Right cardiac atrium (tissue), 5 donors: ENCODE data around the gene MAT1A. TPM values are rescaled to one million over a fixed set of nuclear protein-coding genes. Genes with fewer than 3 reads are reported as not detected.
A peak's percentile ranks its signal among the peaks of the same experiment; 100 is the strongest.

ENCODE experiments used
- ATAC-seq, 2 donors: fragments of 200-7000 bp; cut with Tn5 transposase; one replicate each; pipeline versions ENCODE4 v1.8.0 to v1.9.1; 2020; ENCODE audit warnings: moderate library complexity in 2 of 2, mild to moderate bottlenecking in 1 of 2
- DNase-seq, 3 donors: peaks; one replicate each; pipeline ENCODE4 v3.0.0-alpha.2; 2020
- H3K27ac ChIP-seq: one replicate; pipeline ENCODE4 v1.5.1; 2013; ENCODE audit warnings: mild to moderate bottlenecking, low read length, control low read depth, moderate library complexity
- H3K27me3 ChIP-seq: one replicate; pipeline ENCODE4 v1.6.1; 2013; ENCODE audit not compliant: control insufficient read depth, insufficient read depth
- H3K4me1 ChIP-seq: one replicate; pipeline ENCODE4 v1.6.1; 2013; ENCODE audit warnings: low read length; ENCODE audit not compliant: control insufficient read depth, insufficient read depth
- H3K4me3 ChIP-seq: one replicate; pipeline ENCODE4 v1.5.1; 2013; ENCODE audit warnings: low read length, control low read depth
- H3K9me3 ChIP-seq: one replicate; pipeline ENCODE4 v1.6.1; 2013; ENCODE audit warnings: low read length; ENCODE audit not compliant: control insufficient read depth
- WGBS: extraction: QIAGEN DNeasy Blood & Tissue Kit; methylation state at CpG from one replicate; pipeline ENCODE4 v1.1.7; 2013; 5-methylcytosine and 5-hydroxymethylcytosine counted together
- intact Hi-C, 4 donors: fragments of 100-400 bp; cut with DNase I; formaldehyde crosslinking; loops; one replicate each; pipeline versions ENCODE4 v1.11.0 to v1.14.0; 2022 to 2023
- polyA plus RNA-seq: library from polyadenylated mRNA; stranded (reverse); fragments of 200-250 nt; gene quantifications from one replicate; pipeline ENCODE4 v1.2.3, GENCODE V29; 2013
- total RNA-seq, 4 donors: library from RNA; stranded (reverse); fragmentation: NEBNext Ultra II Directional; extraction: Animal tissue kit (Norgen Biotek cat#: 25700); gene quantifications; one replicate each; pipeline ENCODE4 v1.2.1, GENCODE V29; 2021
- donor health status: healthy with polysubstance abuse.
- donor health status: DM: no; HTN: yes; CAD: no.
- donor health status: DM: no; HTN: no; CAD: no.
- donor health status: DM: no; HTN: yes; CAD: no; lungs with severe emphysema.
- donor health status: DM: yes; HTN: yes; CAD: no.

The MAT1A gene
- total and polyA plus RNA-seq, 5 donors: 0.09 to 0.25 (median 0.16) TPM; not detected in 1

DNA sequence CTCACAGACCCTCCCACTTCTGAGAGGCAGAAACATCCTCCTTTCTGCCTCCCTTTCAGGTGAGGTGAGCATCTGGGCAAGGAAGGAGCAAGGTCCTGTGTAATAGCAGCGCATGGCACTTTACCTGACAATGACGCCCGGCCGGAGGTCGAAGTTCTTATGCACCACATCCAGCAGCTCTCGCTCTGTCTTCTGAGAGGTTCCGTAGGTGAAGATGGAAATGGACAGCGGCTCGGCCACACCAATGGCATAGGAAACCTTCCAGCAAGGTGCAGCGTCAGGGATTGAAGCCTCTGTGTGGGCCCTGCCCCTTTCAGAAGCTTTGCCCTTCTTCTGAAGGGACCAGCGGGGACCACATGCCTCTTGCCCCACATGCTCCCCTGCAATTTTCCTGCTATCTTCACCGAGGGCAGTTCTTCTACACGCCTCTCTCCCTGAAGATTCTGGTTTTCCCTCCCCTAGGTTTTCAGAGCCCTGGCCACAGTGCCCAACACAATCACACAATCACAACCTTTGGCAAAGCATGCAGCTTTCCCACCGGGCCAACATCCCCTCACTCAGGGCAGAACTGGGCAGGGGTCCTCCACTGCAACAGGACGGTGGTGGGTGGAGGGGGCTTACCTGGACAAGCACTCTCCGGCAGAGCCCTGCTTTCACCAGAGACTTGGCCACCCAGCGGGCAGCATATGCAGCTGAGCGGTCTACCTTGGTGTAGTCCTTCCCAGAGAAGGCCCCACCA is 14.9 kb downstream of the MAT1A start:
- intact Hi-C loops: no loop called here
- peaks cover 3% of the 10 kb centered on the region for H3K4me1 ChIP-seq
- H3K9me3 ChIP-seq: no peaks in the 10 kb centered on the region
- H3K4me3 ChIP-seq: no peak overlapping the region
- H3K27me3 ChIP-seq: no peaks in the 10 kb centered on the region
- 88% methylated on average over 18 of the region's 18 CpGs for WGBS
- ATAC-seq (no peak), DNase-seq (no peak)
- no peak overlapping the region for H3K27ac ChIP-seq

DNA sequence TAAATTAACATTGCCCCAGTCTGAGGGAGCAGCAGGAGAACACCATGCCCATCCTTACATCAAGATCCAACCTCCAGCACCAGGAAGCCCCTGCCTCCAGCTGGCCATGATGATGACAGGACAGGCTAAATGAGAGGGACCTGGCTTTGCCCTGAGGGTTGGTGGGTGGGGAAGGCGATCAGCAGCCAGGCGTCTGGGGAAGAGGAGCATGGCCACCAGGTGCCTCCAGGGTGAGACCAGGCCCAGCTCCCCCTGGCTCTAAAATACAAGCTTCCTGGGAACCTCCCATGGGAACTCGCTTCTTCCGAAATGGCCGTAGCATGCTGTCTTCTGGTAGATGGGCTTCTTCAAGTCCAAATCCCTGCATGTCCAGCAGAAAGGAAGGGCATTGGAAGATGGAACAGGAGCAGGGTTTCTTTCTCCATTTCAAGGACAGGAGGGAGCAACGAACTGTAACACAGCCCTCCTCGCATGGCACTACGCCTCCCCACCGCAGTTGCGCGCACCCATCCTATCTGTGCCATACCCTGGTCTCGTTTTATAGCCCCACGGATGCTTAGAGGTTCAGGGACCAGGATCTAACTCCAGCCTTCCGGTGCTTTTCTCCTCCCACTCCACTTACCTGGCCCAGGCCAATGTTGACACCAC is 15.8 kb downstream of the MAT1A start:
- DNase-seq: no peak
- no peaks in the 10 kb centered on the region for H3K9me3 ChIP-seq
- no peak for ATAC-seq
- no peaks in the 10 kb centered on the region for H3K27me3 ChIP-seq
- 85% methylated on average over 14 of the region's 14 CpGs for WGBS
- H3K4me1 ChIP-seq: peaks cover 3% of the 10 kb centered on the region
- intact Hi-C loops: no loop called here
- no peak overlapping the region for H3K4me3 ChIP-seq
- H3K27ac ChIP-seq: no peak overlapping the region

DNA sequence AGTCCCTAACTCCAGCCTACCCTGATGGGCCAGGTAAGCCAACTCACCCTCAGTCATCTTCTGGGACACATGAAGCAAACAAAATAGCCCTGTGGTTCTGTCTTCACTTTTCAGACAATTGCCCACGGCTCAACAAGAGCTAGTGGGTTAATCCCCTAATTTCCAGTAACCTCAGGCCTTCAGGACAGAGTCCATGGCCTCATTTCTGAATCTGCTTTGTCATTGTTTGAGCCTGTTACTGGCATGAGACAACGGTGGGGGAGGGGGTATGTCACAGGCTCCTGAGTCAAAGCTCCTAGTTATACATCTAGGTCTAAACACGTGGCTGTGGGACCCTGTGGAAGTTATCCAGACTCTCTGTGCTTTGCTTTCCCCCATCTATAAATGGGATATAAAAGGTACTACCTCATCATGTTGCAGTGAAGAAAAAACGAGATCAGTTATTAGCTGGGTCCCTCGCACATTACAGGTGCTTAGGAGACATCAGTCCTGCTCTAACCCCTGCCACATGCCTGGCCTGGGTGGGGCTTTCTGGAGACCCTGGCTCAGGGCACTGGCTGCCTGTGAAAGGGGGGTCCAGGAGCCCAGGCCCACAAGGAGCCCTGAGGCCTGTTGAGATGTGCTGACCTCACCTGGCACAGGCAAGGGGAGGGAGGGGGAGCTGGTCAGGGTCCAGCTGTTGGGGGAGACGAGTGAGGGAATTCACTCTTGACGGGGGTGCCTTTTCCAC is 16.5 kb downstream of the MAT1A start:
- H3K4me1 ChIP-seq: peaks cover 3% of the 10 kb centered on the region
- no peaks in the 10 kb centered on the region for H3K27me3 ChIP-seq
- ATAC-seq (no peak), DNase-seq (no peak)
- H3K27ac ChIP-seq: no peak overlapping the region
- H3K4me3 ChIP-seq: no peak overlapping the region
- WGBS: 75% methylated on average over 7 of the region's 7 CpGs
- intact Hi-C loops: no loop called here
- no peaks in the 10 kb centered on the region for H3K9me3 ChIP-seq

DNA sequence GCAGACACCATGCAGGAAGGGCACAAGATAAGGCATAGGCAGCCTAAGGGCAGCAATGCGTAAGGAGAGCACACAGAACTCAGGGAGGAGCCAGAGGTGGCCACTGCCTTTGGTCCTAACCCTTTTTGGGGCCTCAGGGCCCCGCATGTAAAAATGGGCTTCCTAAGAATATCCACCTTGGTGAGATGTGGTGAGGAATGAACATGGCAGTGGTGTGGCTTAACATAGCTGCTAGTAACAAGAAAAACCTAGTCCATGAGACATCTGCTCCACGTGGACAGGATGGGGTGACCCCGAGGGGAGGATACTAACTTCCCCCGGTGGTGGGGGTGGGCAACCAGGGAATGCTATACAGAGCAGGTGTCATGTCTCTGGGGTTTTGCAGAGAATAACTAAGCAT is 18.0 kb downstream of the MAT1A start:
- intact Hi-C loops: no loop called here
- ATAC-seq (no peak), DNase-seq (no peak)
- Histone ChIP-seq H3K4me3 (no peak overlapping the region), H3K4me1 (no peaks in the 10 kb centered on the region), H3K27ac (no peak overlapping the region), H3K27me3 (no peaks in the 10 kb centered on the region), H3K9me3 (no peaks in the 10 kb centered on the region)
- WGBS: 79% methylated on average over 5 of the region's 5 CpGs

DNA sequence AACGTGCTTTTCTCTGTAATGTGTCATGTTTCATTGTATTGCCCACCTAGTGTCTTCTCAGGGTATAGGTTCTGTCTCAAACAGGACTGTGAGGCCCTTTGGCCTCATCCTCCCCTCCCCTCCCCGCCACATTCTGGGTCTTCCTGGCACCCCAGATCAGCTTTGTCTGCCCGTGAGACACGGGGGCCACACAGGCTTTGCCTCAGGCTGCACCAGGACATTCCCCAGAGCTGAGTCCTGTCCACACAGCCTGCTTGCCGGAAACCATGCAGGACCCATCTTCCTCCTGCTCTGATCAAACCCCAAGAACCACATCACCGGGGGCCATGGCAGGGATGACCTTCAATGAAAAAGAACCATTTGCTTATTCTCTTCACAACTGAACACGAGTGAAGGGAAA is 18.6 kb downstream of the MAT1A start:
- peaks cover under 1% of the 10 kb centered on the region for H3K4me1 ChIP-seq
- no peaks in the 10 kb centered on the region for H3K9me3 ChIP-seq
- H3K4me3 ChIP-seq: no peak overlapping the region
- no peak overlapping the region for H3K27ac ChIP-seq
- ATAC-seq (no peak), DNase-seq (no peak)
- intact Hi-C loops: no loop called here
- 89% methylated on average over 7 of the region's 7 CpGs for WGBS
- no peaks in the 10 kb centered on the region for H3K27me3 ChIP-seq

DNA sequence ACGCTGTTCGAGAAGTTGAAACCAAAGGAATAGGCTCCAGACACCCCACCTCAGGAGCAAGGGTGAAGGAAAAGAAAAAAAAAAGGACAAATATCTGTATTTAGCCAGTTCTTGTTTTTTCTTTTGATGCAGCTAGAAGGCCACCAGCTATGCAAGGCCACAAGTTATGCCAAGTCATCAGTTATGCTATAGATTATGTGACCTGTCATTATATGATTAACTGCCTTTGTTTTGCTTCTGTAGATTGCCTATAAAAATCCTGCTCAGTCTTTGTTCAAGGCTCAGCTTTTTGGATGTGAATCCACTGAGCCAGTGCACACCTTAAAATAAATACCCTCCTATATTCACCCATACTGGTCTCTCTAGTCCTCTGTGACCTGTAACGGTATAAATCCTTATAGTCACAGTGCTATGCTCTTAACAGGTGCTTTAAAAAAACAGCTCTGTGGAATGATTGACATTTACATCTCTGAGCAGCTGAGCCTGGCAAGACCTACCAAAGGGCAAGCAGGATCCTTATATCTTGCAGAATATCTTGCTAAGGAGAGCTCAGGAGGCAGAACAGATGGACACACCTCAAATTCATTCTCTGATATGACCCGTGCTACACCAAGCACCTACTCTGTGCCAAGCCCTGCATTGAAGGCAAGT is 20.4 kb downstream of the MAT1A start:
- no peaks in the 10 kb centered on the region for H3K27me3 ChIP-seq
- no peaks in the 10 kb centered on the region for H3K9me3 ChIP-seq
- peaks cover 1% of the 10 kb centered on the region for H3K4me1 ChIP-seq
- WGBS: 48% methylated on average over 4 of the region's 4 CpGs
- no peak overlapping the region for H3K27ac ChIP-seq
- H3K4me3 ChIP-seq: no peak overlapping the region
- ATAC-seq: no peak
- DNase-seq: no peak
- intact Hi-C loops: no loop called here

DNA sequence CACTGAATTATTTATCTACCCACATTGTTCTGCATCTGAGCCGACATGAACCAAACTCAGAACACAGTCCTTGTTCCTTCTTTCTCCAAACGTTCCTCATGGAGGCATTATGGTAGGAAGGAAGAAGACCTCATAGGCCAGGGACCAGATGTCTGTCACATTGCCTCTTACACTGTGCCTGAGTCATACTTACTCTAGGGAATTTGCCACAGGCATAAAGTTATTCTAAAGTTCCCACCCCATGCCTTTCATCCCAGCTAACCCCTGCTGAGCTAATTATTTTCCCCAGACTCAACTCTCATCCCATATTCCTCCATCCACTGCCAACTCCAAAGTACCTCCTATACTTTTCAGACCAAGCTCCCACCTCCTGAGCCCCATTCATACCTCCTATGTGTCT is 21.2 kb downstream of the MAT1A start:
- ATAC-seq (no peak), DNase-seq (no peak)
- 59% methylated on average over 2 of the region's 2 CpGs for WGBS
- intact Hi-C loops: no loop called here
- Histone ChIP-seq H3K9me3 (no peaks in the 10 kb centered on the region), H3K4me1 (peaks cover 1% of the 10 kb centered on the region), H3K27ac (no peak overlapping the region), H3K27me3 (no peaks in the 10 kb centered on the region), H3K4me3 (no peak overlapping the region)

DNA sequence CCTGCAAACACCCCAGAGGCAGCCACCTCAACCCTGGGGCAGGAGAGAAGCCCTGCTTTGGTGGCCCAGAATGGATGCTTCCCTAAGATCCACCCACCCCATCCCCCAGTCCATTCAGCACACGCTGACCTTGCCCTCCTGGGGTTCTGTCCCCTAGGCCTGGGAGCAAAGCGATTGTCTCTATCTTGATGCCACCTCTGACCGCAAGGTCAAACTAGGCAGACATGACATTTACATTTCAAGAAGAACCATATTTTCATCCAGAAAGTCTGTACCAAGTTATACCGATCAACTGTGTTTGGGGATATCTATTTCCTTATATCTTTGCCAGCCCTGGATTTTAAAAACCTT is 23.0 kb downstream of the MAT1A start:
- Histone ChIP-seq H3K9me3 (no peaks in the 10 kb centered on the region), H3K4me1 (peaks cover 1% of the 10 kb centered on the region), H3K4me3 (no peak overlapping the region), H3K27me3 (no peaks in the 10 kb centered on the region), H3K27ac (no peak overlapping the region)
- intact Hi-C loops: no loop called here
- ATAC-seq (no peak), DNase-seq (peak in 1 of 3 donors; percentile 44)
- 86% methylated on average over 4 of the region's 4 CpGs for WGBS

DNA sequence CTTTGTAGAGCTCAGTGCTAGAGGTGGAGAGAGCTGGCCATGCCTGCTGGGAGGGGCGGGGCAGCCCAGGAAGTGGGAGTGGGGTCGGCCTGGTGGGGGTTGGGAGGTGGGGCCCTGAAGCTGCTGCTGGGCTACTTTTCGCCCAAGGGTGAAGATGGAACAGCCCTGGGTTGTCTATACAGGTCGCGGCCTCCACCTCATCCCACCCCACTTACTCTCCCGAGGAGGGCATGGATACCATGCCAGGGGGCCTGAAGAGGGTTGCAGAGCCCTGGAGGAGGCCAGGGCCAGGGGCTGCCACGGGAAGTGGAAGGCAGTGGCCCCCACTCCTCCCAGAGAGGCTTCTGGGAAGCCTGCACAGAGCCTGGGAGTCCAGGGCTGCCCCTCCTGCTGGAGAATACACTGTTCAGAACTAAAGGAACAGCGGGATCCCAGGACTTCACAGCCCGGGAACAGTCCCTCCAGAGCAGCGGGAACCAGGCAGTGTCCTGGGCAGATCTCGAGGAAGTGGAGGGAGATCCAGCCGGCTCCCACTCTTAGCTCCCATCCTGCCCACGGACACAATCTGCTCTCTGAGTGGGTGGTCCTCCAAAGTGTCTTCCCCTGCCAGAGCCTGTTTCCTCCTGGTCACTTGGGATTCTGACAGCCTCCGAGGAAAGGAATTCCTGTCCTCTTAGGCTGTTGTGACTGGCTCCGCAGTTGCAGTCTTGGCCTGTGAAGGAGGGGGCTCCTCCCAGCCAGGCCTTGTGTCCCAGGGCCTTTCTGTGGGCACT is 23.5 kb downstream of the MAT1A start:
- Histone ChIP-seq H3K9me3 (no peaks in the 10 kb centered on the region), H3K27me3 (no peaks in the 10 kb centered on the region), H3K4me1 (peaks cover 1% of the 10 kb centered on the region), H3K4me3 (no peak overlapping the region), H3K27ac (no peak overlapping the region)
- intact Hi-C loops: no loop called here
- DNase-seq (no peak), ATAC-seq (peak; percentile 63 to 72)
- 39% methylated on average over 15 of the region's 15 CpGs for WGBS

DNA sequence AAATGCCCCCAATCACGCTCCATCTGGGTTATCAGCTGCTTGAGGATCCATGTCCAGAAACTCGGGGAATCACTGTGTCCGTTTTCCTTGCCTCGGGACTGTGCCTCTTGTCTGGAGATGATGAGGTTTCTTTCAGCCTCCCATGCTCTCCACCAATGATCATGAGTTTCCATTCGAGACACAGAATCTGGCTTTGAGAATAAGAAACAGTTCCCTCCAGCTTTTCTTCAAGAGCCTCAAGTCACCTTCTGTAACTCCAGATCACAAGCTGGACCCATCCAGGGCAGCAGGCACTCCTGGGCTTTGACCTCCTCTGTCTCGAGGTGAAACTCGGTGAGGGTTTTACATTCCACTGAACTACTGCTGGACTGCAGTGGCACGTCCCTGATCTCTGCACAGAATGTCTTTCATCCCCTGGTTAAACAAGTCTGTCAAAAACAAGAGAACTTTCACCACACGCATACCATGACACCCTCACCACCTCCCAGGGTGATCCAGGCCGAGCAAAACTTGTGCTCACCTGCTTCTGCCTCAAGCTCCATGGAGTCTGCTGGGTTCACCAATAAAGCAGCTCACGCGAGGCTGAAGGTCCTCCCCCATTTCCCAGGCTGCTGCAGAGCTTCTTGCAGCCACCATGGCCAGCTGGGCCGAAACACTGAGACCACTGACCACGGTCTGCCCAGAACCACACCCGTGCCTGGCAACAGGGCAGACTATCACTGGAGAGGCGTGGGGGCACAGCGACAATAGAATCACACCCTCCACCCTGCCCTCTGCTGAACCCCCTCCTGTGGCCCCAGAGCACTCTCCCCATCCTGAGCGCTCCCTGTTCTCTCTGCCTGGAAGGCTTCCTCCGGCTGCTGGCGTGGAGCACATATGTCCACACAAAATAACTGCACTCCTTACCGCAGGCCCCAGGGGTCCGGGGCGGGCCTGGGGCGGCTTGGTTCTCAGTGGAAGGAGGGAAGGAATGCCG is 25.1 kb downstream of the MAT1A start:
- H3K4me1 ChIP-seq: peaks cover 1% of the 10 kb centered on the region
- intact Hi-C loops: no loop called here
- ATAC-seq: no peak
- H3K9me3 ChIP-seq: no peaks in the 10 kb centered on the region
- H3K27me3 ChIP-seq: no peaks in the 10 kb centered on the region
- DNase-seq: no peak
- no peak overlapping the region for H3K4me3 ChIP-seq
- WGBS: 86% methylated on average over 25 of the region's 25 CpGs
- H3K27ac ChIP-seq: no peak overlapping the region
